ENCODE results near the gene CDC25C. TPM values are rescaled to one million over a fixed set of nuclear protein-coding genes. Genes with fewer than 3 reads are reported as not detected.

The CDC25C gene
- total and polyA plus RNA-seq, 9 of the 15 experiments (the other 6 are each of a cell fraction or from before 2014, with no cell fraction given) = 19.1 to 63.7 (median 31.9) TPM

DNA sequence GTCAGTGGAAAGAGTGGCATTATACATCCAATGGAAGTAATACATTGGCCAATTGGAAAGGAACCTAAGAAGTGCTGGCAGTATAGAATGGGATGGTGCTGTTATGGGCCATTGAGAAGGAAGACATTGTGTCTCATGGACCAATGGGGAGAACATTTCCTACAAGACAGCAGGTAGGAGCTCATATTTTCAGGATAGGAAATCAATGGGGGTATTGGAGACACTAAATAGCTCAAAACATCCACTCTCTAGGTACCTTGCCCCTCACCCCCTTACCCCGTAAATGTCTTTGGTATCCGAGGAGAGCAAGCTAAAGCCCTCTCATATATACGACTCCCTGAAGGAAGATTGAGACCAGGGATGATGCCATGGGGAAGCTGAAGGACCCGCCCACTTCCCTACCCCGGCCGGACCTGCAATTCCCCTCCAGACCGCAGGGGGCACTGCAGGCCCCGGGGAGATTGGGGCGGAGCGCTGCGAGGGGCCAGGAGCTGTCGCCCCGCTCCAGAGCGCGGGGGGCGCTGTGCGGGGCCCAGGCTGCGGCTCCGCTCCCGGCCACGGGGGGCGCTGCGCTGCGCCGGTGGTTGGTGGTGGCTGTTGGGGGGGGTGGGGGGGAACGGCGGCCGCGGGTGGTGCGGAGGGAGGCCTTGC, 20.6 kb upstream of the CDC25C start, which contains the start of gene KDM3B (continued):
- TF ChIP-seq ID3 (CRISPR knock-in tag; IDR thresholded peaks at IDR 0.05) (no peak), ID3 (tag; IDR thresholded peaks at IDR 0.05) (0 out of 2 replicates have a peak, but pooled peaks have one; percentile 43), TCF7 (IDR thresholded peaks at IDR 0.05; ENCODE audit: borderline replicate concordance) (0 out of 2 replicates have a peak, but pooled peaks have one; percentile 71), TAF9B (IDR thresholded peaks at IDR 0.05; ENCODE audit: partially characterized antibody) (no peak), PHB (CRISPR knock-in tag; IDR thresholded peaks at IDR 0.05) (no peak), GATAD2A (IDR thresholded peaks at IDR 0.05) (no peak), ZNF609 (CRISPR knock-in tag; IDR thresholded peaks at IDR 0.05; ENCODE audit: borderline replicate concordance) (no peak; the same call in 1 of the 2 replicates), TEAD4 (IDR thresholded peaks at IDR 0.05; ENCODE audit: low read length) (peak; percentile 35; the same call in 1 of the 2 replicates), TEAD4 (CRISPR knock-in tag; IDR thresholded peaks at IDR 0.05; ENCODE audit: borderline replicate concordance) (no peak), TAL1 (IDR thresholded peaks at IDR 0.05) (no peak), FOXK2 (conservative IDR thresholded peaks at IDR 0.05 in 1 of 2, IDR thresholded peaks at IDR 0.05 in 1 of 2; ENCODE audit: low read depth in 2 of 2) (no peak), NFATC3 (IDR thresholded peaks at IDR 0.05) (no peak), TGIF2 (CRISPR knock-in tag; IDR thresholded peaks at IDR 0.05) (peak; percentile 84; the same call in 1 of the 2 replicates), CTCFL (IDR thresholded peaks at IDR 0.05; ENCODE audit: borderline replicate concordance, insufficient read depth, low read depth, low read length, poor library complexity, severe bottlenecking) (peak; percentile 100), RNF2 (IDR thresholded peaks at IDR 0.05) (no peak), ARID2 (IDR thresholded peaks at IDR 0.05) (no peak), KDM5B (IDR thresholded peaks at IDR 0.05; ENCODE audit: insufficient replicate concordance, low read depth, low read length) (no peak), NCOR1 (IDR thresholded peaks at IDR 0.05) (peak; percentile 41), NRF1 (conservative IDR thresholded peaks at IDR 0.05 in 1 of 2, IDR thresholded peaks at IDR 0.05 in 1 of 2) (no peak), SRSF1 (IDR thresholded peaks at IDR 0.05; ENCODE audit: low read depth, low read length) (no peak), FOSL1 (tag; conservative IDR thresholded peaks at IDR 0.05) (0 out of 2 replicates have a peak, but pooled peaks have one; percentile 27), TOE1 (IDR thresholded peaks at IDR 0.05; ENCODE audit: borderline replicate concordance) (peak; percentile 47; the same call in 1 of the 2 replicates), TOE1 (CRISPR knock-in tag; IDR thresholded peaks at IDR 0.05; ENCODE audit: borderline replicate concordance, low read depth) (no peak)

Data from K562 (cell line).